K562 (cell line): ENCODE data around the gene SEMA5A.

Source experiments
- BRCA1 ChIP-seq, 2 experiments: fragments of 450-650 bp in 1 of 2; sonication (generic) in 1 of 2; formaldehyde crosslinking in 1 of 2; IDR thresholded peaks; 2 replicates each; pipeline versions ENCODE4 v1.5.0 to v1.6.1; 2017 to 2020; ENCODE audit warnings: mild to moderate bottlenecking in 1 of 2, missing genetic modification reagents in 1 of 2
- CTCF ChIP-seq, 3 experiments: IDR thresholded peaks in 2 of 3; conservative IDR thresholded peaks in 1 of 3; 2 replicates each; pipeline ENCODE4 v1.5.1; 2011 to 2012; ENCODE audit warnings: low read length in 3 of 3, mild to moderate bottlenecking in 3 of 3, control low read depth in 2 of 3, improper control_type of control experiment in 1 of 3, inconsistent platforms in 1 of 3, low read depth in 1 of 3, mixed read lengths in 1 of 3, moderate library complexity in 1 of 3; ENCODE audit not compliant: insufficient read depth in 2 of 3
- FOSL1 ChIP-seq: fragments of 200-800 bp; sonication (Bioruptor generic); conservative IDR thresholded peaks from 2 replicates; pipeline ENCODE4 v1.6.1; 2016; ENCODE audit warnings: missing genetic modification characterization, missing compliant biosample characterization
- IRF1 ChIP-seq: sonication (generic); formaldehyde crosslinking; IDR thresholded peaks from 2 replicates; pipeline ENCODE4 v1.8.0; 2022; ENCODE audit warnings: missing genetic modification reagents, mild to moderate bottlenecking, borderline replicate concordance
- KDM5B ChIP-seq: fragments of 200-600 bp; sonication (generic); IDR thresholded peaks from 2 replicates; pipeline ENCODE4 v1.6.1; 2012; ENCODE audit warnings: low read depth, mild to moderate bottlenecking, moderate library complexity, low read length, control low read depth, inconsistent platforms; ENCODE audit not compliant: insufficient replicate concordance
- RB1 ChIP-seq: fragments of 450-650 bp; IDR thresholded peaks from 2 replicates; pipeline ENCODE4 v1.6.1; 2017; ENCODE audit warnings: low read depth, mild to moderate bottlenecking
- ZNF217 ChIP-seq: sonication (generic); formaldehyde crosslinking; IDR thresholded peaks from 2 replicates; pipeline ENCODE4 v1.8.0; 2022; ENCODE audit warnings: mild to moderate bottlenecking, missing genetic modification reagents
- TF ChIP-seq, protein P1 (sequence below), 2 experiments: fragments of 450-650 bp; formaldehyde crosslinking in 1 of 2; IDR thresholded peaks; 2 replicates each; pipeline versions ENCODE4 v1.4.0 to v1.6.1; 2014 to 2020; ENCODE audit warnings: mild to moderate bottlenecking in 2 of 2, borderline replicate concordance in 1 of 2, low read depth in 1 of 2
- TF ChIP-seq, protein P2 (sequence below), 2 experiments: fragments of 450-650 bp in 1 of 2; sonication (generic) in 1 of 2; formaldehyde crosslinking in 1 of 2; IDR thresholded peaks in 1 of 2; conservative IDR thresholded peaks in 1 of 2; 2 replicates each; pipeline versions ENCODE4 v1.6.1 to v1.8.1; 2016 to 2023; ENCODE audit warnings: mild to moderate bottlenecking in 2 of 2, moderate library complexity in 2 of 2, inconsistent platforms in 1 of 2, missing genetic modification reagents in 1 of 2

GRCh38 chr5:9558319-9558965 lies 12.6 kb upstream of the SEMA5A start:
- TF ChIP-seq IRF1 (CRISPR knock-in tag), result no peak
- no peak for TF ChIP-seq BRCA1 (IDR thresholded peaks at IDR 0.05)
- no peak for TF ChIP-seq BRCA1 (CRISPR knock-in tag; IDR thresholded peaks at IDR 0.05)
- TF ChIP-seq CTCF (IDR thresholded peaks at IDR 0.05 in 2 of 3, conservative IDR thresholded peaks at IDR 0.05 in 1 of 3; ENCODE audit: insufficient read depth in 2 of 3, low read depth in 1 of 3, low read length in 3 of 3), result no peak
- no peak for TF ChIP-seq FOSL1
- TF ChIP-seq, protein P1, sequence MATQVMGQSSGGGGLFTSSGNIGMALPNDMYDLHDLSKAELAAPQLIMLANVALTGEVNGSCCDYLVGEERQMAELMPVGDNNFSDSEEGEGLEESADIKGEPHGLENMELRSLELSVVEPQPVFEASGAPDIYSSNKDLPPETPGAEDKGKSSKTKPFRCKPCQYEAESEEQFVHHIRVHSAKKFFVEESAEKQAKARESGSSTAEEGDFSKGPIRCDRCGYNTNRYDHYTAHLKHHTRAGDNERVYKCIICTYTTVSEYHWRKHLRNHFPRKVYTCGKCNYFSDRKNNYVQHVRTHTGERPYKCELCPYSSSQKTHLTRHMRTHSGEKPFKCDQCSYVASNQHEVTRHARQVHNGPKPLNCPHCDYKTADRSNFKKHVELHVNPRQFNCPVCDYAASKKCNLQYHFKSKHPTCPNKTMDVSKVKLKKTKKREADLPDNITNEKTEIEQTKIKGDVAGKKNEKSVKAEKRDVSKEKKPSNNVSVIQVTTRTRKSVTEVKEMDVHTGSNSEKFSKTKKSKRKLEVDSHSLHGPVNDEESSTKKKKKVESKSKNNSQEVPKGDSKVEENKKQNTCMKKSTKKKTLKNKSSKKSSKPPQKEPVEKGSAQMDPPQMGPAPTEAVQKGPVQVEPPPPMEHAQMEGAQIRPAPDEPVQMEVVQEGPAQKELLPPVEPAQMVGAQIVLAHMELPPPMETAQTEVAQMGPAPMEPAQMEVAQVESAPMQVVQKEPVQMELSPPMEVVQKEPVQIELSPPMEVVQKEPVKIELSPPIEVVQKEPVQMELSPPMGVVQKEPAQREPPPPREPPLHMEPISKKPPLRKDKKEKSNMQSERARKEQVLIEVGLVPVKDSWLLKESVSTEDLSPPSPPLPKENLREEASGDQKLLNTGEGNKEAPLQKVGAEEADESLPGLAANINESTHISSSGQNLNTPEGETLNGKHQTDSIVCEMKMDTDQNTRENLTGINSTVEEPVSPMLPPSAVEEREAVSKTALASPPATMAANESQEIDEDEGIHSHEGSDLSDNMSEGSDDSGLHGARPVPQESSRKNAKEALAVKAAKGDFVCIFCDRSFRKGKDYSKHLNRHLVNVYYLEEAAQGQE (IDR thresholded peaks at IDR 0.05; ENCODE audit: borderline replicate concordance), result no peak
- TF ChIP-seq, protein P1 (CRISPR knock-in tag; IDR thresholded peaks at IDR 0.05; ENCODE audit: low read depth), result no peak
- no peak for TF ChIP-seq ZNF217 (CRISPR knock-in tag)
- TF ChIP-seq, protein P2, sequence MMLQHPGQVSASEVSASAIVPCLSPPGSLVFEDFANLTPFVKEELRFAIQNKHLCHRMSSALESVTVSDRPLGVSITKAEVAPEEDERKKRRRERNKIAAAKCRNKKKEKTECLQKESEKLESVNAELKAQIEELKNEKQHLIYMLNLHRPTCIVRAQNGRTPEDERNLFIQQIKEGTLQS (IDR thresholded peaks at IDR 0.05), result no peak
- TF ChIP-seq, protein P2 (CRISPR knock-in tag; conservative IDR thresholded peaks at IDR 0.05), result no peak
- no peak for TF ChIP-seq KDM5B
- TF ChIP-seq RB1, result no peak
